Ectodermal cell (in vitro differentiated cells): Measurements from ENCODE around the gene C22orf15.

Experiments
- H3K27ac ChIP-seq: 2 replicates; pipeline ENCODE4 v1.7.0; 2013; ENCODE audit warnings: mild to moderate bottlenecking, low read depth, low read length; ENCODE audit not compliant: insufficient read depth, poor library complexity, severe bottlenecking
- H3K27me3 ChIP-seq: 2 replicates; pipeline ENCODE4 v1.7.0; 2013; ENCODE audit warnings: mild to moderate bottlenecking, low read length; ENCODE audit not compliant: insufficient read depth, control insufficient read depth, poor library complexity, severe bottlenecking
- H3K36me3 ChIP-seq: one replicate; pipeline ENCODE4 v1.7.0; 2013; ENCODE audit warnings: low read length; ENCODE audit not compliant: control insufficient read depth, insufficient read depth
- H3K4me1 ChIP-seq: one replicate; pipeline ENCODE4 v1.7.0; 2013; ENCODE audit warnings: low read length; ENCODE audit not compliant: control insufficient read depth, insufficient read depth
- H3K4me3 ChIP-seq: 2 replicates; pipeline ENCODE4 v1.7.0; 2013; ENCODE audit warnings: low read depth, low read length, control low read depth; ENCODE audit not compliant: insufficient read depth
- H3K9me3 ChIP-seq: 2 replicates; pipeline ENCODE4 v1.7.0; 2013; ENCODE audit warnings: mild to moderate bottlenecking, low read length, moderate library complexity; ENCODE audit not compliant: control insufficient read depth
- WGBS, 2 experiments: methylation state at CpG; one replicate each; pipeline ENCODE4 v1.1.7; 2013; ENCODE audit warnings: missing lambda C conversion rate in 2 of 2; 5-methylcytosine and 5-hydroxymethylcytosine counted together

The C22orf15 gene

DNA sequence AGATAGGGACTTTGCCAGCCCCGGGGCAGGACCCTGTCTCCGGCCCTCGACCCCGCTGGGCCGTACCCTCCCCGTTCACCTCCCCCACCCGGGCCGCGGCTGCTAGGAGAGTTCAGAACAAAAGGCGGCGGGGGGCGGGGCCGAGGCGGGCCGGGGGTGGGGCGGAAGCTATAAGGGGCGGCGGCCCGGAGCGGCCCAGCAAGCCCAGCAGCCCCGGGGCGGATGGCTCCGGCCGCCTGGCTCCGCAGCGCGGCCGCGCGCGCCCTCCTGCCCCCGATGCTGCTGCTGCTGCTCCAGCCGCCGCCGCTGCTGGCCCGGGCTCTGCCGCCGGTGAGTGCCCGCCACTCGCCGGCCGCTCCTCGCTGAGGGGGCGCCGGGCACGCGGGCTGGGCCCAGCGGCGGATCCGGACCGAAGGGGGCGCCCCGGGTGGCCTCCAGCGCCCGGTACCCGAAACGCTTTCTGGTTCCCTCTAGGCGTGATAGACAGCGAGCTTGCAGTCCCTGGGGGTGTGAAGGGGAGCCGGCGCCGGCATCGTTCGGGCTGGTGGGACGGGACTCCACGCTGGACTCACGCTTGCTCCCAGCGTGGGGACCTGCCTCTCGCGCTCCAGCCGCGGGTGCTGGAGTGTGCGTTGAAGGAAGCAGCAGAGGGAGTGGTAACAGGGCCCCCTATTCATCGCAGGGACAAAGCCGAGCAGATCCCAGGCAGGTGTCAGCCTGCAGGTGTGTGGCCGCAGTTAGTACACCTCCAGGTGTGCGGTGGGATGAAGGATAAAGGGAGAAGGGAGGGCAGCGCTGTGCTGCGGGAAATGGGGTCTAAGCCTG, 10.1 kb downstream of the C22orf15 start, which contains the start of gene MMP11:
Gene MMP11, plus strand, starts transcription at position 201 of the 825 bp plus-strand sequence. Its CDS starts 22 bp downstream, at position 223.
- H3K27me3 ChIP-seq: peaks cover 22% of the 10 kb centered on the region
- peaks cover 13% of the 10 kb centered on the region for H3K4me1 ChIP-seq
- no peaks in the 10 kb centered on the region for H3K36me3 ChIP-seq
- 2% methylated on average over 79 of the region's 79 CpGs for WGBS, 2 experiments
- no peak within 1 kb of the TSS for H3K27ac ChIP-seq
- H3K9me3 ChIP-seq: no peaks in the 10 kb centered on the region
- peak within 1 kb of the TSS; percentile 44 for H3K4me3 ChIP-seq

DNA sequence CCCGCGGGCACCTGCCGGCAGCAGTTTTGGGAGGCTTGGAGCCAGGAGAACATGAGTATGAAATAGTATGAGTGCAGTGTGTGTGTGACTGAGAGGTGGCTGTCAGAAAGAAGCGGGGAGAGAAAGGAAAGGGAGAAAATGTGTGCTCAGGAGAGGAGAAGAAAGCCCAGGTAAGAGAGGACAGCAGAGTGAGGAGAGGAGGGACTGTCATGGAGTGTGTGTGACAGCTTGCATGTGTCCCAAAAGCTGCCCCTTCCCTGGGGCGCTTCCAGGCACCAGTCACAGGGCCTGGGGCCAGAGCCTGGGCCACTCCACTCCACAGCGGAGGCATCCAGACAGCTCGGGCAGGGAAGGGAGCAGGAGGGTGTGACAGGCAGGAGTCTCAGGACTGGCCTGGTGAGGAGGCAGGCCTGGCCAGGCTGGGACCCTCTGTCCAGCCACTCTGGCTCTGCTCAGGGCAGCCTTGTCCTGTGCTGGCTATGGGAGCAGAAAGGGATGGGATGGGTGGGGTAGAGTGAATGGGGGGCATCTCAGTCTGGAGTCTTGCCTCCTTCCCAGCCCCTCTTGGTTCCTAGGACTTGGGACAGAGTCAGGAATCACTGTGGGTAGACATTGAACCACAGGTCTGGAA, 10.8 kb downstream of the C22orf15 start:
- no peak overlapping the region for H3K27ac ChIP-seq

DNA sequence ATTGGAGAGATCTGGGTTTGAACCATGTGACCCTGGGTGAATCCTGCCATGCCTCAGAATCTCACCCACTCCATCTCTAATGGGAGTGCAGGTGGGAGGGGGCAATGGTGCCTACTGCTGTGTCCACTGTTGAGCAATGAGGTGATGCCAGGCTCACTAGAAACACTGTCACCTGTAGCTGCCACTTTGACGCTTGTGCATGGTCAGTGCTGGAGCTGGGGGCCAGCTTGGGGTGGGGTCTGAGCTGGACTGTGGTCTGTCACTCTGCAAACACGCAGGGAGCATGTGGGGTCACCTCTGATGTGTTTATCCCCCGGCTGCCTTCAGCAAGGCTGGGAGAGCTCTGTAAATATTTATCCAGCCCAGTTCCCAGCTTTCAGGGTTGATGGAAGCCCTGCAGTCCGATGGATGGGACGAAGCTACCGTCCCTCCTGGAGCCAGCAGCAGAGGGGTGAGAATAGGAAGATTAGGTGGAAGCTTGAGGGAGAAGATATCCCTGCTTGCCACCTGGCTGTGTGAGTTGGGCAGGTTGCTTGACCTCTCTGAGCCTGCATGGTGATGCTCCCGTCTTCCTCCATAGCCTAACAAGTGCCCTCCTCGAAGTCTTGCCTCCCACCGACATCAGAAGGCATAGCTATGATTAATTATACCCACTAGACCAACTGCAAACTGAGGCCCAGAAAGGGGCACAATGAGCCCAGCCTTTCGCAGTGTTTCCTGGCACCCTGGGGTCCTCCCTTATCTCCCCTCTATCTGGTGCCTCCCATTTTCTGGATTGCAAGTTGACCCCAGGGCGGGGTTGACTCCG, 11.5 kb downstream of the C22orf15 start:
- peaks cover 20% of the 10 kb centered on the region for H3K27me3 ChIP-seq
- H3K4me1 ChIP-seq: peaks cover 13% of the 10 kb centered on the region
- no peaks in the 10 kb centered on the region for H3K9me3 ChIP-seq
- H3K27ac ChIP-seq: no peak overlapping the region
- H3K4me3 ChIP-seq: no peak overlapping the region
- no peaks in the 10 kb centered on the region for H3K36me3 ChIP-seq
- WGBS, 2 experiments: 81% methylated on average over 12 of the region's 12 CpGs

More for the DNA sequence above, 10.8 kb downstream of the C22orf15 start:
- Histone ChIP-seq H3K36me3 (no peaks in the 10 kb centered on the region), H3K27me3 (peaks cover 22% of the 10 kb centered on the region), H3K4me1 (peaks cover 13% of the 10 kb centered on the region), H3K4me3 (peak overlapping the region; percentile 44), H3K9me3 (no peaks in the 10 kb centered on the region)
- WGBS, 2 experiments: 53 to 55% methylated on average over 7 of the region's 7 CpGs

DNA sequence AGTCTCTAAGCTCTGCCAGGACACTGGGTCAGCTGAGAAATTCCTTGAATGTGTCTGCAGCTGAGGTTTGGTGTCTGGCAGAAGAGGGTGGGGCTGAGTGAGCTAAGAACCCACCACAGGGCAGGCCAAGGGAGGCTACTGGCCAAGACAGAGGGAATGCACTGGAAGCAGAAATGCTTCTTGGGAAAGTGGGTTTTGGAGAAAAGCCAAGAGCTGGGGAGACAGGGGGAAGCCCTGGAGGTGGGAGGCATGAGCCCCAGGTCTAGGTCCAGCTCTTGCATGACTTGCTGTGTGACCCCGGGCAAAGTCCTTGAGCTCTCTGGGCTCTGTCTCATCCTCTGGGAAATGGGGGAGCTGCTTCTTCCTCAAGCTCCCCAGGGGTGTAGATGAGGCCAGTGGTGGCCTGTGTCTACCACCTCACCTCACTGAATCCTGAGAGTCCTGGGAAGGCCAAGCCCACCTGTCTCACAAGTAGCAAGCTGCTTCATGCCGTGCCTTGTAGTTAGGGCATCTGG, 12.2 kb downstream of the C22orf15 start:
- no peaks in the 10 kb centered on the region for H3K36me3 ChIP-seq
- no peak overlapping the region for H3K27ac ChIP-seq
- no peaks in the 10 kb centered on the region for H3K9me3 ChIP-seq
- WGBS, 2 experiments: 95% methylated on average over 2 of the region's 2 CpGs
- H3K27me3 ChIP-seq: peaks cover 18% of the 10 kb centered on the region
- no peak overlapping the region for H3K4me3 ChIP-seq
- H3K4me1 ChIP-seq: peaks cover 13% of the 10 kb centered on the region

DNA sequence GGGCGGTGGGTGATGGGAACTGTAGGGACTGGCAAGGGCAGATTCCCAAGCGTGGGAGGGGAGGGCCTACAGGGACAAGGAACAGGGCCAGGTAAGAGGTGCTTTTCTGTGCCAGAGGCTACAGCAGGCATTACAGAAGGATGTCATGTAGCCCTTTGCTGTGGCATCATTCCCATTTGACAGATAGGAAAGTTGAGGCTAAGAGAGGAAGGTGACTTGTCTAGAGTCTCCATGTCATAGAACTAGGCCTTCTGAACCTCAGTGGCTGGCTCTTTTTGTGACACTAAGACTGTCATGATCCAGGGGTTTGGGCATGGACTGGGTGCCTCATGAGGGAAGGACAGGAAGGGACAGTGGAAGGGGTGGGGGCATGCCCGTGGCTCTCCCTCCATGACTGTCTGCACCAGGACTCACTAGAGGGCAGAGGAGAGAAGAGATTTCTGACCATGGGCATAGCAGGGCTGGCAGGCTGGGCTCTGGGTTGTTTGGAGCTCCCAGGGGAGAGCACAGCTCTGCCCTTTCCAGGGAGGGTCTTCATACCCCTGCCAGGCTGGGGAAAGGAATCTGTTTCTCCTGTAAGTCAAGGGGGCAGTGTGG, 13.1 kb downstream of the C22orf15 start:
- no peaks in the 10 kb centered on the region for H3K9me3 ChIP-seq
- WGBS, 2 experiments: 81 to 82% methylated on average over 3 of the region's 3 CpGs
- no peaks in the 10 kb centered on the region for H3K36me3 ChIP-seq
- H3K27ac ChIP-seq: no peak overlapping the region
- H3K27me3 ChIP-seq: peaks cover 18% of the 10 kb centered on the region
- peaks cover 13% of the 10 kb centered on the region for H3K4me1 ChIP-seq
- H3K4me3 ChIP-seq: no peak overlapping the region

DNA sequence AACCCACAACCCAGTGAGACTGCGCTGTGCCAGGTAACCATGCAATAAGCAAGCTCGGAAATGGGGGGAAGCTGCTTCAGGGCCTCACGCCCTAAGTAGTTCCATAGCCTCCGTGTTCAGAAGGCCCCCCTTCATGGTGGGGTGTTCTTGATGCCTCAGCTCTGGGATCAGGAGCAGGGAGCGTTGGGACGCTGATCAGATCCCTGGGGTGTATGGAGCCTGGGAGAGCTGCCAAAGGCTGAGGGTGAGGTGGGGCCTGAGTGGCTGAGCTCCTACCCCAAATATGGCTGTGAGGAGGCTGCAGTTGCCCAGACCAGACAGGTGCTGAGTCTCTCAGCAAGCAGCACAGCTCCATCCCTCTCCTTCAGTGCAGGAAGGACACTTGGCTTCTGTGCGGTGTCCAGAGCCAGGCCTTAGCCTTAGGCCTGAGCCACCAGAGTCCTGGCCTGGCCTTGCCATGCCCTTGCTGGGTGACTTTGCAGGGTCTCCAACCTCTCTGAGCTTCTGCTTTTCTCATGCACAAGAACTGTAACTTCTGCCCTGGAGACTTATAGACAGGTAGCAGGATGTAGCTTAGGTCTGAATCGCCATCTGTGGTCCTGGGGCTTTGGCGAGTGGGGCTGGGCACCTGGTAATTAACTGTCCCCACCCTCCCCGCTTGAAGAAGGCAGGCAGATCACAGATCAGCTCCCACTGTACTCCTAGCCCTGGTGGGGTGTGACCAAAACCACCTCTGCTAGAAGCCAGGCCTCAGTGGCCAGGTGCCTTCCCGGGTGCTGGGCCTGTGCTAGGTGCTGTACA, 15.2 kb downstream of the C22orf15 start:
- peaks cover 15% of the 10 kb centered on the region for H3K27me3 ChIP-seq
- 93% methylated on average over 11 of the region's 11 CpGs for WGBS, 2 experiments
- H3K27ac ChIP-seq: no peak overlapping the region
- no peaks in the 10 kb centered on the region for H3K36me3 ChIP-seq
- no peaks in the 10 kb centered on the region for H3K9me3 ChIP-seq
- H3K4me3 ChIP-seq: no peak overlapping the region
- H3K4me1 ChIP-seq: peaks cover 13% of the 10 kb centered on the region

DNA sequence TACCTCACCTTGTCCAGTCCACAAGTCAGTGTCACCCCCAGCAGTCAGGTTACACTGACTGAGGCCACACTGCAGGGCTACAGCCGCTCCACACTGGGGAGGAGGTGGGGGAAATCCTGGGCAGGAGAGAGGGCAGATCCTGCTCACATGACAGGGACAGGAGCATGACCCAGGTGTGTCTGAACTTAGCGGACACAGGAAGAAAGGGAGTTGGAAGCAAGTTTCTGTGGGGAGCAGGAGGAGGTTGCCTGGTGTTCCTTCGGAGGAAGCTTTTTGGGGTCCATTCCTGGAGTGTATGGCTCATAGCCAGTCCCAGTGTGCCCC, 15.7 kb downstream of the C22orf15 start:
- Histone ChIP-seq H3K27ac (no peak overlapping the region), H3K4me1 (peaks cover 13% of the 10 kb centered on the region), H3K9me3 (no peaks in the 10 kb centered on the region), H3K27me3 (peaks cover 9% of the 10 kb centered on the region), H3K36me3 (no peaks in the 10 kb centered on the region), H3K4me3 (no peak overlapping the region)
- WGBS, 2 experiments: 93 to 94% methylated on average over 3 of the region's 3 CpGs

DNA sequence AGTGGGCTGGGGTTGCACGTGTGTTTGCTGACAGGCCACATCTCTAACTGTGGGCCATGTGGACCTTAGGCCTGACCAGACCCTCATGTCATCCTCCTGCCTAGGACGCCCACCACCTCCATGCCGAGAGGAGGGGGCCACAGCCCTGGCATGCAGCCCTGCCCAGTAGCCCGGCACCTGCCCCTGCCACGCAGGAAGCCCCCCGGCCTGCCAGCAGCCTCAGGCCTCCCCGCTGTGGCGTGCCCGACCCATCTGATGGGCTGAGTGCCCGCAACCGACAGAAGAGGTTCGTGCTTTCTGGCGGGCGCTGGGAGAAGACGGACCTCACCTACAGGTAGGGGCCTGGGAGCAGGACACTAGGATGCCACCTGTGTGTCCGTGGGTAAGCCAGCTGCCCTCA, 16.3 kb downstream of the C22orf15 start:
- H3K27me3 ChIP-seq: peaks cover 4% of the 10 kb centered on the region
- no peak overlapping the region for H3K27ac ChIP-seq
- H3K4me3 ChIP-seq: no peak overlapping the region
- peaks cover 9% of the 10 kb centered on the region for H3K4me1 ChIP-seq
- H3K36me3 ChIP-seq: no peaks in the 10 kb centered on the region
- WGBS, 2 experiments: 92 to 94% methylated on average over 16 of the region's 16 CpGs
- no peaks in the 10 kb centered on the region for H3K9me3 ChIP-seq

DNA sequence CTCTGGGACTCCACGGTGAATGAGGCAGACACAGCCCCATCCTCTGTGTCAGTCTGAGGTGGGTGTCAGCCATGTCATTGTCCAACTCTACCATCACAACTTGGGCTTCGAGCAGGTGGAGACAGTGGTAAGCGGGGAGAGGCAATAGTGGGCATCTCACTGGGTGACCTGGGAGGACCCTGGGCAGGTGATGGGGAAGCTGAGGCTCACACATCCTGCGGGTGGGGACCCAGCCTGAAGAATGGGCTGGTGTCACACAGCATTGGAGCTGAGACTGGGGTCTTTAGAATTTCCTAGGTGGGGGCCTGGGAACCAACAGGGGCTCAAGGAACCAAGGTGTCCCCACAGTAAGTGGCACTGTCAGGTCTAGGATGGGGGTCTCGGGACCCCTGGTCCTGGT, 16.9 kb downstream of the C22orf15 start:
- H3K27me3 ChIP-seq: no peaks in the 10 kb centered on the region
- H3K9me3 ChIP-seq: no peaks in the 10 kb centered on the region
- no peak overlapping the region for H3K4me3 ChIP-seq
- H3K36me3 ChIP-seq: no peaks in the 10 kb centered on the region
- H3K4me1 ChIP-seq: peaks cover 4% of the 10 kb centered on the region
- H3K27ac ChIP-seq: no peak overlapping the region
- 94 to 96% methylated on average over 5 of the region's 5 CpGs for WGBS, 2 experiments
